ENCODE measurements around the gene SMC6. TPM values are rescaled to one million over a fixed set of nuclear protein-coding genes. Genes with fewer than 3 reads are reported as not detected.

Gene SMC6
- total RNA-seq, 2 donors from 2014 or later: 8.8 to 36.1 TPM

- H3K36me3 ChIP-seq: no peaks in the 10 kb centered on the region
- 96% methylated on average over 1 of the region's 1 CpG for WGBS
- no peak for DNase-seq (ENCODE audit: low spot score)
- intact Hi-C loops (cut with DNase I): no loop called here
- no peak overlapping the region for H3K27ac ChIP-seq
- H3K27me3 ChIP-seq (replicated peaks; ENCODE audit: insufficient read depth): no peaks in the 10 kb centered on the region
- TF ChIP-seq POLR2AphosphoS5 (IDR thresholded peaks at IDR 0.05): no peak
- TF ChIP-seq CTCF (IDR thresholded peaks at IDR 0.05): no peak
- no peak for TF ChIP-seq POLR2A (IDR thresholded peaks at IDR 0.05)
- no peaks in the 10 kb centered on the region for H3K9me3 ChIP-seq
- H3K4me1 ChIP-seq (replicated peaks): no peaks in the 10 kb centered on the region
- no peak overlapping the region for H3K4me3 ChIP-seq
These were observed 92.2 kb downstream of the SMC6 start for GRCh38 chr2:17661460-17661859.

- Histone ChIP-seq H3K27ac (no peak overlapping the region), H3K4me3 (no peak overlapping the region), H3K36me3 (no peaks in the 10 kb centered on the region), H3K4me1 (replicated peaks) (no peaks in the 10 kb centered on the region), H3K27me3 (replicated peaks; ENCODE audit: insufficient read depth) (no peaks in the 10 kb centered on the region), H3K9me3 (no peaks in the 10 kb centered on the region)
- TF ChIP-seq POLR2A (IDR thresholded peaks at IDR 0.05): no peak
- TF ChIP-seq CTCF (IDR thresholded peaks at IDR 0.05): no peak
- no peak for TF ChIP-seq POLR2AphosphoS5 (IDR thresholded peaks at IDR 0.05)
- WGBS: 89% methylated on average over 4 of the region's 4 CpGs
- intact Hi-C loops (cut with DNase I): no loop called here
- no peak for DNase-seq (ENCODE audit: low spot score)
These were observed 93.4 kb downstream of the SMC6 start for GRCh38 chr2:17660219-17660618.

- TF ChIP-seq POLR2AphosphoS5 (IDR thresholded peaks at IDR 0.05) (no peak), POLR2A (IDR thresholded peaks at IDR 0.05) (no peak)
- WGBS: 92% methylated on average over 6 of the region's 6 CpGs
- Histone ChIP-seq H3K4me3 (no peak overlapping the region), H3K9me3 (no peaks in the 10 kb centered on the region), H3K4me1 (replicated peaks) (no peaks in the 10 kb centered on the region), H3K27me3 (replicated peaks; ENCODE audit: insufficient read depth) (no peaks in the 10 kb centered on the region), H3K27ac (no peak overlapping the region), H3K36me3 (no peaks in the 10 kb centered on the region)
- DNase-seq (ENCODE audit: low spot score): no peak
- intact Hi-C loops (cut with DNase I): no loop called here
These were observed 95.3 kb downstream of the SMC6 start for GRCh38 chr2:17658251-17658843.

GRCh38 chr2:17657759-17658158 is 95.9 kb downstream of the SMC6 start:
- H3K4me1 ChIP-seq (replicated peaks): no peaks in the 10 kb centered on the region
- TF ChIP-seq CTCF (IDR thresholded peaks at IDR 0.05) (no peak), POLR2A (IDR thresholded peaks at IDR 0.05) (no peak), POLR2AphosphoS5 (IDR thresholded peaks at IDR 0.05) (no peak)
- no peak for DNase-seq (ENCODE audit: low spot score)
- no peak overlapping the region for H3K27ac ChIP-seq
- H3K36me3 ChIP-seq: no peaks in the 10 kb centered on the region
- intact Hi-C loops (cut with DNase I): no loop called here
- no peaks in the 10 kb centered on the region for H3K9me3 ChIP-seq
- H3K4me3 ChIP-seq: no peak overlapping the region
- 98% methylated on average over 4 of the region's 4 CpGs for WGBS
- no peaks in the 10 kb centered on the region for H3K27me3 ChIP-seq (replicated peaks; ENCODE audit: insufficient read depth)

GRCh38 chr2:17652681-17653394 is 100.8 kb downstream of the SMC6 start:
- no peaks in the 10 kb centered on the region for H3K27me3 ChIP-seq (replicated peaks; ENCODE audit: insufficient read depth)
- no peaks in the 10 kb centered on the region for H3K9me3 ChIP-seq
- intact Hi-C loops (cut with DNase I): no loop called here
- 45% methylated on average over 9 of the region's 9 CpGs for WGBS
- DNase-seq (ENCODE audit: low spot score): no peak
- H3K36me3 ChIP-seq: no peaks in the 10 kb centered on the region
- no peak overlapping the region for H3K4me3 ChIP-seq
- TF ChIP-seq POLR2A (IDR thresholded peaks at IDR 0.05) (no peak), CTCF (IDR thresholded peaks at IDR 0.05) (no peak), POLR2AphosphoS5 (IDR thresholded peaks at IDR 0.05) (no peak)
- H3K4me1 ChIP-seq (replicated peaks): no peaks in the 10 kb centered on the region
- no peak overlapping the region for H3K27ac ChIP-seq

Measured in prostate gland (tissue), 2 donors.